CD4-positive, alpha-beta T cell treated with Interleukin-2 at 100 ng/mL for 4 hours (primary cell): Measurements from ENCODE around the gene OR2V1.
"Not testable (repeated sequence)": the region's sequence is repeated elsewhere in the genome, so short reads cannot be mapped to it uniquely, and the experiment has no call there.

Experiments
- DNase-seq: peaks from one replicate; pipeline ENCODE4 v3.0.0-alpha.2; 2020; ENCODE audit warnings: low spot score

Gene OR2V1

GRCh38 chr5:181127907-181128626 lies 2.9 kb downstream of the OR2V1 start:
- no peak for DNase-seq

GRCh38 chr5:181127456-181127855 lies 3.5 kb downstream of the OR2V1 start:
- no peak for DNase-seq

- DNase-seq = no peak
Measured at GRCh38 chr5:181126841-181127240, 4.1 kb downstream of the OR2V1 start.

- no peak for DNase-seq
Measured at GRCh38 chr5:181124526-181124925, 6.4 kb downstream of the OR2V1 start.

GRCh38 chr5:181121675-181122561 lies 9.1 kb downstream of the OR2V1 start:
- DNase-seq = no peak

- no peak for DNase-seq
Measured at GRCh38 chr5:181120761-181121160, 10.2 kb downstream of the OR2V1 start.

- DNase-seq = no peak
Measured at GRCh38 chr5:181120306-181120705, 10.7 kb downstream of the OR2V1 start.

- no peak for DNase-seq
Measured at GRCh38 chr5:181119105-181119504, 11.9 kb downstream of the OR2V1 start.

- no peak for DNase-seq
Measured at GRCh38 chr5:181118369-181118768, 12.6 kb downstream of the OR2V1 start.

GRCh38 chr5:181114844-181115778 lies 15.9 kb downstream of the OR2V1 start:
- no peak for DNase-seq

- DNase-seq = no peak
Measured at GRCh38 chr5:181114284-181114843, 16.6 kb downstream of the OR2V1 start.

GRCh38 chr5:181113572-181113971 lies 17.4 kb downstream of the OR2V1 start:
- not testable (repeated sequence) for DNase-seq

GRCh38 chr5:181112476-181112875 lies 18.5 kb downstream of the OR2V1 start:
- DNase-seq = no peak

GRCh38 chr5:181111010-181111409 lies 20.0 kb downstream of the OR2V1 start:
- DNase-seq = no peak

GRCh38 chr5:181109489-181110013 lies 21.4 kb downstream of the OR2V1 start:
- no peak for DNase-seq

- DNase-seq = no peak
Measured at GRCh38 chr5:181108578-181109165, 22.3 kb downstream of the OR2V1 start.

- DNase-seq = no peak
Measured at GRCh38 chr5:181107699-181108098, 23.3 kb downstream of the OR2V1 start.

GRCh38 chr5:181105391-181106025 lies 25.5 kb downstream of the OR2V1 start:
- DNase-seq = no peak

GRCh38 chr5:181104606-181105390 lies 26.2 kb downstream of the OR2V1 start:
- not testable (repeated sequence) for DNase-seq

- not testable (repeated sequence) for DNase-seq
Measured at GRCh38 chr5:181104259-181104568, 26.8 kb downstream of the OR2V1 start.
